ENCODE measurements around the gene BOD1.

GRCh38 chr5:173615884-173616576 lies 420 bp downstream of the BOD1 start:
- TF ChIP-seq REST (IDR thresholded peaks at IDR 0.05; ENCODE audit: insufficient replicate concordance, low read depth): no peak
- TF ChIP-seq CTCF (IDR thresholded peaks at IDR 0.05; ENCODE audit: insufficient read depth, low read length): peak; percentile 65
- no peak; the same call in 1 of the 2 replicates for TF ChIP-seq POLR2AphosphoS5 (IDR thresholded peaks at IDR 0.05; ENCODE audit: low read depth)
- TF ChIP-seq GABPA (IDR thresholded peaks at IDR 0.05; ENCODE audit: low read depth): no peak
- TF ChIP-seq SPI1 (IDR thresholded peaks at IDR 0.05; ENCODE audit: borderline replicate concordance, low read depth): no peak

Data from HL-60 (cell line).